HL-60 (cell line): ENCODE results near the gene SDK1.

ENCODE experiments used
- CTCF ChIP-seq: IDR thresholded peaks from one replicate; pipeline ENCODE4 v1.5.1; 2011; ENCODE audit warnings: low read length, control low read depth, inconsistent platforms; ENCODE audit not compliant: insufficient read depth
- GABPA ChIP-seq: IDR thresholded peaks from 2 replicates; pipeline ENCODE4 v1.6.1; 2012; ENCODE audit warnings: low read depth
- POLR2AphosphoS5 ChIP-seq: IDR thresholded peaks from 2 replicates; pipeline ENCODE4 v1.6.1; 2012; ENCODE audit warnings: low read depth
- SPI1 ChIP-seq: IDR thresholded peaks from 2 replicates; pipeline ENCODE4 v1.6.1; 2012; ENCODE audit warnings: low read depth, mild to moderate bottlenecking, borderline replicate concordance

DNA sequence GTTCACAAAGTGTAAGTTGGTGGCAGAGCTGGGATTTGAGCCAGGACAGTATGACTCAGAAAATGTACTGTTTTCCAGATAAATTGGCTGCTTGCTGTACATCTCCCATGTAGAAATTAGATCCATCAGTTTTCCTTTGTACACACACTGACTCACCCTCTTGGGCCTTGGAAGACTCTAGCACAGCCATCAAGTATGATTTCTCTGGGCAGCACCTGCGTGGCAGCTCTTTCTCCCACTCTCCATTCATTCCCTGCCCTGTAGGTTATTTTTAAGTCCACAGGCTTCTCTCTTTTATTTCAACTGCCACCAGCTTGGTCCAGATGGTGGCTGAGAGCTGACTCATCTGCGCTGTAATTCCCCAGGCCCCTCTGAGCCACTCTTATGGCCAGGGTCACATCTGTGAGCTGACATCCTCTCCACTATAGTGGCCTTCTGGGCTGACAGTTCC is 28.3 kb upstream of the SDK1 start:
- TF ChIP-seq CTCF (no peak), POLR2AphosphoS5 (no peak), GABPA (no peak), SPI1 (no peak)
